K562 (cell line): ENCODE data around the gene SRSF1. TPM values are rescaled to one million over a fixed set of nuclear protein-coding genes. Genes with fewer than 3 reads are reported as not detected.

ENCODE experiments used
- CBFA2T3 ChIP-seq: fragments of 450-650 bp; IDR thresholded peaks from 2 replicates; pipeline ENCODE4 v1.6.1; 2017
- EGR1 ChIP-seq: fragments of 450-650 bp; conservative IDR thresholded peaks from 2 replicates; pipeline ENCODE4 v1.6.1; 2017; ENCODE audit warnings: mild to moderate bottlenecking
- GABPA ChIP-seq: fragments of 200-800 bp; sonication (Bioruptor generic); conservative IDR thresholded peaks from 2 replicates; pipeline ENCODE4 v1.6.1; 2016; ENCODE audit warnings: low read depth, missing genetic modification characterization, missing compliant biosample characterization
- NFE2L1 ChIP-seq: fragments of 450-650 bp; IDR thresholded peaks from 2 replicates; pipeline ENCODE4 v1.6.1; 2016; ENCODE audit warnings: missing genetic modification characterization, low read depth, mild to moderate bottlenecking, missing compliant biosample characterization, moderate library complexity, borderline replicate concordance
- NR2C1 ChIP-seq, 2 experiments: fragments of 450-650 bp; IDR thresholded peaks; 2 replicates each; pipeline ENCODE4 v1.6.1; 2017; ENCODE audit warnings: mild to moderate bottlenecking in 2 of 2, antibody characterized with exemption in 1 of 2, inconsistent platforms in 1 of 2, missing compliant biosample characterization in 1 of 2, missing genetic modification characterization in 1 of 2
- VEZF1 ChIP-seq: fragments of 200-800 bp; sonication (Bioruptor generic); IDR thresholded peaks from 2 replicates; pipeline ENCODE4 v1.6.1; 2017; ENCODE audit warnings: missing genetic modification characterization, missing compliant biosample characterization
- polyA plus RNA-seq, 8 experiments: library from polyadenylated mRNA; depleted of rRNA in 4 of 8; stranded (reverse) in 5 of 8; unstranded in 3 of 8; fragments of >200 nt; fragmentation: Nextera tagmentation in 2 of 8; fragmentation: Illumina TruSeq in 1 of 8; extraction: Ambion mirVana in 2 of 8; extraction: Trizol in 1 of 8; gene quantifications; 2 replicates each; pipeline versions ENCODE4 v1.2.1 to v1.2.3, GENCODE V29; 2011 to 2014; ENCODE audit warnings: inconsistent platforms in 1 of 8, missing spikeins in 1 of 8
- total RNA-seq, 7 experiments: library from RNA; depleted of rRNA in 6 of 7; stranded (reverse); fragments of >200 nt in 6 of 7; fragmentation: Illumina TruSeq in 2 of 7; extraction: Trizol in 2 of 7; gene quantifications; 2 replicates each; pipeline versions ENCODE4 v1.2.1 to v1.2.3, GENCODE V29; 2011 to 2021; ENCODE audit warnings: low replicate concordance in 1 of 7
- TF ChIP-seq, protein P1 (sequence below), 2 experiments: fragments of 450-650 bp in 1 of 2; IDR thresholded peaks; 2 replicates each; pipeline ENCODE4 v1.6.1; 2011 to 2017; ENCODE audit warnings: low read depth in 2 of 2, antibody characterized with exemption in 1 of 2, borderline replicate concordance in 1 of 2, low read length in 1 of 2, mild to moderate bottlenecking in 1 of 2, mixed read lengths in 1 of 2; ENCODE audit not compliant: control insufficient read depth in 1 of 2

Gene SRSF1
- total and polyA plus RNA-seq, 9 of the 15 experiments (the other 6 are each of a cell fraction or from before 2014, with no cell fraction given), result 77.8 to 559 (median 442) TPM

- TF ChIP-seq GABPA, result no peak
- TF ChIP-seq, protein P1, sequence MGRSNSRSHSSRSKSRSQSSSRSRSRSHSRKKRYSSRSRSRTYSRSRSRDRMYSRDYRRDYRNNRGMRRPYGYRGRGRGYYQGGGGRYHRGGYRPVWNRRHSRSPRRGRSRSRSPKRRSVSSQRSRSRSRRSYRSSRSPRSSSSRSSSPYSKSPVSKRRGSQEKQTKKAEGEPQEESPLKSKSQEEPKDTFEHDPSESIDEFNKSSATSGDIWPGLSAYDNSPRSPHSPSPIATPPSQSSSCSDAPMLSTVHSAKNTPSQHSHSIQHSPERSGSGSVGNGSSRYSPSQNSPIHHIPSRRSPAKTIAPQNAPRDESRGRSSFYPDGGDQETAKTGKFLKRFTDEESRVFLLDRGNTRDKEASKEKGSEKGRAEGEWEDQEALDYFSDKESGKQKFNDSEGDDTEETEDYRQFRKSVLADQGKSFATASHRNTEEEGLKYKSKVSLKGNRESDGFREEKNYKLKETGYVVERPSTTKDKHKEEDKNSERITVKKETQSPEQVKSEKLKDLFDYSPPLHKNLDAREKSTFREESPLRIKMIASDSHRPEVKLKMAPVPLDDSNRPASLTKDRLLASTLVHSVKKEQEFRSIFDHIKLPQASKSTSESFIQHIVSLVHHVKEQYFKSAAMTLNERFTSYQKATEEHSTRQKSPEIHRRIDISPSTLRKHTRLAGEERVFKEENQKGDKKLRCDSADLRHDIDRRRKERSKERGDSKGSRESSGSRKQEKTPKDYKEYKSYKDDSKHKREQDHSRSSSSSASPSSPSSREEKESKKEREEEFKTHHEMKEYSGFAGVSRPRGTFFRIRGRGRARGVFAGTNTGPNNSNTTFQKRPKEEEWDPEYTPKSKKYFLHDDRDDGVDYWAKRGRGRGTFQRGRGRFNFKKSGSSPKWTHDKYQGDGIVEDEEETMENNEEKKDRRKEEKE (IDR thresholded peaks at IDR 0.05; ENCODE audit: borderline replicate concordance in 1 of 2, control insufficient read depth in 1 of 2, low read depth in 2 of 2, low read length in 1 of 2), result no peak
- peak; percentile 68 for TF ChIP-seq CBFA2T3
- no peak for TF ChIP-seq EGR1
- no peak for TF ChIP-seq NFE2L1 (tag)
- peak; percentile 48; the same call in 1 of the 2 replicates for TF ChIP-seq NR2C1 (IDR thresholded peaks at IDR 0.05)
- TF ChIP-seq NR2C1 (tag; IDR thresholded peaks at IDR 0.05), result peak; percentile 65
- TF ChIP-seq VEZF1, result peak; percentile 42
Observed at GRCh38 chr17:57991537-57991936, 15.5 kb downstream of the SRSF1 start (continued).
